Activated CD4-positive, CD25-positive, alpha-beta regulatory T cell (primary cell): ENCODE data around the gene DLK2.
"Not testable (repeated sequence)": the region's sequence is repeated elsewhere in the genome, so short reads cannot be mapped to it uniquely, and the experiment has no call there.

ENCODE experiments used
- DNase-seq, 4 experiments: peaks; one replicate each; lab custom pipeline; 2025; lab: John Stamatoyannopoulos, UW

Gene DLK2

GRCh38 chr6:43426928-43427405 lies 28.4 kb downstream of the DLK2 start:
- no peak for DNase-seq

- not testable (repeated sequence) for DNase-seq
Observed at GRCh38 chr6:43425083-43425482, 30.3 kb downstream of the DLK2 start.

- no peak for DNase-seq
Observed at GRCh38 chr6:43421831-43422230, 33.5 kb downstream of the DLK2 start.

- no peak for DNase-seq
Observed at GRCh38 chr6:43420012-43420709, 35.2 kb downstream of the DLK2 start.

- no peak for DNase-seq
Observed at GRCh38 chr6:43416935-43417334, 38.4 kb downstream of the DLK2 start.

- not testable (repeated sequence) for DNase-seq
Observed at GRCh38 chr6:43415275-43415674, 40.1 kb downstream of the DLK2 start.

- no peak for DNase-seq
Observed at GRCh38 chr6:43413002-43413401, 42.3 kb downstream of the DLK2 start.

GRCh38 chr6:43412541-43412940 lies 42.8 kb downstream of the DLK2 start:
- DNase-seq: no peak

- not testable (repeated sequence) for DNase-seq
Observed at GRCh38 chr6:43410776-43411175, 44.6 kb downstream of the DLK2 start.

- DNase-seq: no peak
Observed at GRCh38 chr6:43408259-43408658, 47.1 kb downstream of the DLK2 start.

- no peak for DNase-seq
Observed at GRCh38 chr6:43407296-43407695, 48.1 kb downstream of the DLK2 start.

GRCh38 chr6:43405354-43405753 lies 50.0 kb downstream of the DLK2 start:
- DNase-seq: no peak

GRCh38 chr6:43402820-43403219 lies 52.5 kb downstream of the DLK2 start:
- DNase-seq: no peak

GRCh38 chr6:43401730-43402129 lies 53.6 kb downstream of the DLK2 start:
- no peak for DNase-seq
